ENCODE results near the gene NDEL1.

Gene NDEL1

GRCh38 chr17:8477715-8478441 is 42.2 kb downstream of the NDEL1 start:
- no peak for DNase-seq (ENCODE audit: low spot score)

- no peak for DNase-seq (ENCODE audit: low spot score)
Measured at GRCh38 chr17:8479431-8479947, 43.8 kb downstream of the NDEL1 start.

GRCh38 chr17:8480011-8480976 is 44.6 kb downstream of the NDEL1 start:
- no peak for DNase-seq (ENCODE audit: low spot score)

DNA sequence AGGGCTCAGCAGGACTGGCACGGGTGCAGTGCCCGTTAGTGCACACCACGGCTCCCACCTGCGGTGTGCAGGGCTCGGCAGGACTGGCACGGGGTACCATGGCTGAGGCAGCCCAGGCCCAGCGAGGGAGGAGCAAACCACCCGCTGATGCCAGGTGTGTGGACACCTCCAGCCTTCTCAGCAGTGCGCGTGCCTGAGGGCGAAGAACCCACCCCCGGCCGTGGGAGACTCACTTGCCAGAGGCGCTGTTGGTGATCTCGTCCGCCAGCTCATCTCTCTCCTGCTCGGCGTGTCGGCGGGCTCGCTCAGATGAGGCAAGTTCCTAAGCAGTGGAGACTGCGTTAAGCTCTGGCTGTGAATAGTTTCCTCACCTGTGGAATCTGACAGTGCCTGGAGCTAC is 45.4 kb downstream of the NDEL1 start:
- no peak for DNase-seq (ENCODE audit: low spot score)

- DNase-seq (ENCODE audit: low spot score) = no peak
Measured at GRCh38 chr17:8481703-8482102, 46.0 kb downstream of the NDEL1 start.

DNA sequence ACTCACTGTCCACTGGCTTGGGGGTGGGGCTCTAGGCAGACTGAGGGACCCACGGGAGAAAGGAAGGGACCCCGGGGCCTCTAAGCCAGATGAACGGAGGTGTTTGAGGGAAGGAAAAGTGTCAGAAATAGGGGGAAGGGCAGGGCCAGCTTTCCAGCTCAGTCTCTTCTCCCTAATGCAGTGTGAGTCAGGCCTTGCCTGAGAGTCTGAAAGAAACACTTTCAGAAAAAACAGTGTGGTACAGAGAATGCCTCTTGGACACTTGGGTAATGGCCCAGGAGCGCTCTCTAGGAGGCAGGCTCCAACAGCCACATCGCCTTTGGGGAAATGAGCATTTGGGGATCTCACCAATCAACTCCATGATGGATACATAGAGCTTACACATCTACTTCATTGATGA is 46.9 kb downstream of the NDEL1 start:
- no peak for DNase-seq (ENCODE audit: low spot score)

DNA sequence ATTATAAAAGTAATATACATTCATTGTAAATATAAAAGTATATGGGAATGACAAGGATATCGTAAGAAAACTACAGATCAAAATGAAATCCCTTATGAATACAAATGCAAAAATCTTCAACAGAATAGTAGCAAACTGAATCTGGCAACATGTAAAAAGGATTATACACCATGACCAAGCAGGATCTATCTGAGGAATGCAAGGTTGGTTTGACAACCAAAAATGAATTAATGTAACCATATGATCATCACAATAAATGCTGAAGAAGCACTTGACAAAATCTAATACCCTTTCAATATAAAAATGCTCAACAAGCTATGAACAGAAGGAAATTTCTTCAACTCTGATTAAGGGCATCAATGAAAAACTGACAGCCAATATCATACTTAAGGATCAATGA is 48.8 kb downstream of the NDEL1 start:
- DNase-seq (ENCODE audit: low spot score) = no peak

GRCh38 chr17:8485491-8485890 is 49.8 kb downstream of the NDEL1 start:
- DNase-seq (ENCODE audit: low spot score) = no peak

DNA sequence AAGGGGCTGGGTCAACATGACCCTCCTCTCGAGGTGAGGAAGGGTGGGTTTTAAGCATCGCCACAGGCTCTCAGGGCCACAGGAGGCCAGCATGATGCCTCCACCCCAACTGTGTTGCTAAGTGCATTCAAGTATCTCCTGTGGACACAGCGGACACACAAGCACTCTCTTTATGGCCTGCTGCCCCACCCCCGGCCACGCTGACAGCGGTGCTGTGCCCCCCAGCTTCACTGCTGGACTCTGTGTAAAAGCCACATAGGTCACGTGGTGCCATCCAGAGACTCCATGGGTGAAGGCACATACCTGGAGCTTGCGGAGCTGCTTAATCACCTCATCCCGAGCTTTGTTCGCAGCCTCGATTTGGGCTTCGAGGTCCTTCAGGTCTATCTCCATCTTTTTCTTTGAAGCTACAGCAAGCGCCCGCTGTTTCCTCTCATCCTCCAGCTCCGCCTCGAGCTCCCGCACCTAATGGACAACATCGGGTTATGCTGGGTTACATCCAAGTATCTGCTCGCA is 51.5 kb downstream of the NDEL1 start:
- DNase-seq (ENCODE audit: low spot score) = no peak

DNA sequence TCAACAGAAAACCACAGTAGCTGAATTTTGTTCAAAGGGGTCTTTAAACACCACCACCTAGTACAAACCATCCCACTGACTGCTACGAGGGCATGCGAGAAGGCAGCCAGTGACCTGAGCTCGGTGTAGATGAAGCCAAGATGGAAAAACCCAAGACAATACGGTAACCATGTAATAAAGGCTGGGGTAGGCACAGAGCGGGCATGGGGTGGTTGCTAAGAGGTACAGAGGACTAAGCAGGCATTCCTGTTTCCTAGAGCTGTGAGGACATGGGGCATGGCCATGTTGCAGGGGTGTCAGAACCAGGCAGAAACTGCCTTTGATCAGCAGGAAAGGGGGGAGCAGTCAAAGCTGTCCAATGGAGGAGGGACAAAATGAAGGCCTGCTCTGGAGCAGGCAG is 52.1 kb downstream of the NDEL1 start:
- no peak for DNase-seq (ENCODE audit: low spot score)

DNA sequence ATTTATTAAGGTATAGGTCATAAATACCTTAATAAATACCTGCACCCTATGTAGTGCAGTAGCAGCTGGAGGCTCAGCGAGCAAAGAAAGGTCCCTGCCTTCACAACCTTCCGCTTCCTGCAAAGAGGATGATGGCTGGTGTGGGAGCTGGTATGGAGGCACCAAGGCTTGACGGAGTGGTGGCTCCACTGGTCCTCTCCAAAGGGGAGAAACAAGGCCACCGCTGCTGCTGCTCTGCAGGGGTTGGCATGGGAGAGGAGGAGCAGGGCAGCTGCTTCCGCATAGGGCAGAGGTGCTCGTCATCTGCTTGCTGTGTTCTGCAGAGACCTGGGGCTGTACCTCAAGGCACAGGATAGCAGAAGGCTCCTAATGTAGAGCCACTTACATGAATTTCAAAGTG is 52.8 kb downstream of the NDEL1 start:
- no peak for DNase-seq (ENCODE audit: low spot score)

- no peak for DNase-seq (ENCODE audit: low spot score)
Measured at GRCh38 chr17:8488901-8489300, 53.2 kb downstream of the NDEL1 start.

GRCh38 chr17:8489841-8490240 is 54.2 kb downstream of the NDEL1 start:
- no peak for DNase-seq (ENCODE audit: low spot score)

DNA sequence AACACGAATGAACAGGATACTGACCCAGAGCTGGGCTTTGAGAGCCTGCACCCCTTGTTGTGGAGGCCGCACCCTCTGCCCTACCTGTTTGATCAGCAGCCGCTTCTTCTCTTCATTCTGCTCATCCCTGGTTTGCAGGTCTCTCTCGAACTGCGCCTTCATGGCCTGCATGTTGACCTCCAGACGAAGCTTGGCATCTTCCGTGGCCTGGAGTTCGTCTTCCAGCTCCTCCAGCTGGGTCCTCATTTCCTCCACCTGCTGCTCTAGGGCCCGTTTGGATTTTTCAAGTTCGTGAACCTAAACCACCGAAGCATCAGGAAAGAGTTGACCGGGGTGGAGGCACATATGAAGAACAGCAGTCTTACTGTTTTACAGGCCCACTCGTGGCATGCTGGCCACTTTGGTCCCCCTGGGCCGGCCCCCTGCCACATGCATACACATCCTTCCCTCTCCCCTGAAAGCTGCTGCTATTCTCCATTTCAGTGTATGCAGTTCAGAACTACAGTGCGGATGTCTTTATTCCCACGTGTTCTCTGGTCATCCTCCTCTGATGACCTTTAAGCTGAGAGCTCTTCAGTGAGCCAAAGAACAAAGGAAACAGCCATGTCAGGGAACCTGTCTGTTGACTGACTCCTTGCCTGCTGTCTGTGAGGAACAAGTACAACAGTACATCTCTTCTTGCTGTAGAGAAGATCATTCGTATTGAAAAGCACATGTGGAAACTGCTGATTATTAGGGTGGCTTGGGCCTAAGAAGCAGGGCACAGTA is 54.8 kb downstream of the NDEL1 start:
- DNase-seq (ENCODE audit: low spot score) = no peak

DNA sequence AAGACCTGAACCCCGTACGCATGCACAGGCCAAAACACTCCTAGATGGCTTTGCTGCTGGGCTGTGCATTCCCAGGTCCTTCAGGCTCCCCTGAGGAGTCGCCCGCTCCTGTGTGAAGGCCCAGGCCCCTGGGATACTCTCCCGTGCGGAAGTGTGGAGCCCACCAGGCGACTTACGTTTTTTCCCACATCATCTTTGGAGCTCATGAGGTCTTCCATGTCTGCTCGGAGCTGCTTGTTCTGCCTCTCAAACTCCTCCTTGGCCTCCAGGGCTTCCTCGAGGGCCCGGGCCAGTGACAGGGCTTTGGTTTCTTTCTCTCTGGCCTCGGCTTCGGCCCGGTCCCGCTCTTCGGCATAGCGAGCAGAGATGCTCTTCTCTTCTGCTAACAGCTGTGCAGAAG is 56.4 kb downstream of the NDEL1 start:
- DNase-seq (ENCODE audit: low spot score) = no peak

- no peak for DNase-seq (ENCODE audit: low spot score)
Measured at GRCh38 chr17:8494021-8494420, 58.3 kb downstream of the NDEL1 start.

GRCh38 chr17:8494506-8495111 is 58.9 kb downstream of the NDEL1 start:
- no peak for DNase-seq (ENCODE audit: low spot score)

DNA sequence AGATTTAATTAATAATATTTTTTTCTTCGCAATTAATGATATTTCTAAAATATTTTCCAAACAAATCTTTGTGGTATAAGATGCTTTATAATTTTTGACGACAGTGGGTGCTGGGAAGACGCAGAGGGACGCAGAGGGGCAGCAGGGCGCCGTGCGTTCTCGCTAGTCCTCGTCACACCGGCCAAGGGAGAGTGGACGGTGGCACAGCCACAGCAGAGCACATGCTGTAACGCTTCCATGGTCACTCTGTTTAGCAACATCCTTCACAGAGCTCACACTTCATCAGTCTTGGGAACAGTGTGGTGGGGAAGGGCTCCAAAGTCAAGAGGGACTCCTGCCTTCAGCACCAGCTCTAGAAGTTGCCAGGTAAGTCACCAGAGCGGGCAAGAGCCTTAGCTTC is 60.4 kb downstream of the NDEL1 start:
- no peak for DNase-seq (ENCODE audit: low spot score)

GRCh38 chr17:8499171-8499570 is 63.5 kb downstream of the NDEL1 start:
- DNase-seq (ENCODE audit: low spot score) = no peak

DNA sequence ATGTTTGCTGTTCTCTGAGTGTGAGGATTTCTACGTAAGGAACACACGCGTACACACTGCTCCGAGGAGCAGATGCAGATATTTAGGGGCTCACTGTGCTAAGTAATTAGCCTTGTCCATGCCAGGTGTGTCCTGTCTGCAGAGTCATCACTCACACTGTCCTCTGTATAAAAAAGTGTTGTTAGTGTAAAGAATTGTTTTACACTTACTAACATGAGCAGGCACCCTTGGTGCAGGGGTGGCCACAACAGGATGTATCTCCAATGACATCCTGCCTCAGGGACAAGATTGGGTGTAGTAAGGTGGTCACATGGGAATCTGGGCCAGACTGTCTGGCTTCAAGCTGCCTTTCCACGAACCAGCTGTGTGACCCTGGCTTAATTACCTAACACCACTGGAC is 63.9 kb downstream of the NDEL1 start:
- DNase-seq (ENCODE audit: low spot score) = no peak

GRCh38 chr17:8500609-8501008 is 64.9 kb downstream of the NDEL1 start:
- DNase-seq (ENCODE audit: low spot score) = no peak
